Stimulated activated CD8-positive, alpha-beta memory T cell treated with anti-CD3 and anti-CD28 coated beads, Interleukin-7, amount 100 ng/mL, for 1 hour (primary cell): ENCODE data around the gene GJB3.

Experiments
- DNase-seq, 2 donors: peaks; one replicate each; pipeline ENCODE4 v3.0.0-alpha.2; 2020; ENCODE audit warnings: low read depth in 2 of 2

Gene GJB3

DNA sequence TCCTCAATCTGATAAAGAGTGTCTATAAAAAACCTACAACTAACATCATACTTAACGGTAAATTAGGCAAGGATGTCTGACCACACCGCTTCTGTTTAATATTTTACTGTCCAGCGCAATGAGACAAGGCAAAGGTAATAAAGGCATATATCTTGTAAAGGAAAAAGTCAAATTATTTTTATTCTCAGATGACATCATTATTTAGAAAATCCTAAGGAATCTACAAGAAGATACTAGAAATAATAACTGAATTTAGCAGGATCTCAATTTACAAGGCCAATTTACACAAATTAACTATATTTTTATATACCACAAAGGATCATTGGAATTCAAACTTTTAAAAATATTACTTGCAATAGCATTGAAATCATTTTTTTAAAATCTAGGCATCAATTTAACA, 41.2 kb downstream of the GJB3 start:
- no peak for DNase-seq

DNA sequence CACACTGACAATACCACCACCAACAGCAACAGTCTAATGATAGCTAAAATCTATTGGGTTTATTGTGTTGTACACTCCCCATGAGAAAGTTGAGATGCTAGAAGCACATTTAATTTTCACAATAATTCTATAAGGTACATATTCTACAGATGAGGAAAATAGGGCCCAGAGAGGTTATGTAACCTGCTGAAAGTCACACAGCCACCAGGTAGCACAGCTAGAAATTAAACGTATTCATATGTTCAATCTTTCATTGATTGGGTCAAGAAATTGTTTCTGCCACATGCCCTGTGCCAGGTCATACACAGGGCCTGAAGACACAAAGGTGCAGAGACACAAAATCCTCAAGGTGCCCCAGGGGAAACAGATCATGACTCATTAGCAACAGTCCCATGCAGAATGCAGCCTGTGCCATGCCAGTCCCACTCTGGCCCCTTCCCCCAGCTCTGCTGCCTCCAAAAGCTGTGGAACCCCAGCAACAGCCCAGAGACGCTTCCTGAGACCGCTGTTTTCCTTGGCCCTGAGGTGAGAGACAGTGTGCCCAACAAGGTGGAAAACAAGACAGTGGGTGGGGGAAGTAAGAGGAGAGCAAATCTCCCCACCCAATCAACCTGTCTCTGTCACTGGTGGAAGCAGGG, 43.9 kb downstream of the GJB3 start:
- DNase-seq = no peak

DNA sequence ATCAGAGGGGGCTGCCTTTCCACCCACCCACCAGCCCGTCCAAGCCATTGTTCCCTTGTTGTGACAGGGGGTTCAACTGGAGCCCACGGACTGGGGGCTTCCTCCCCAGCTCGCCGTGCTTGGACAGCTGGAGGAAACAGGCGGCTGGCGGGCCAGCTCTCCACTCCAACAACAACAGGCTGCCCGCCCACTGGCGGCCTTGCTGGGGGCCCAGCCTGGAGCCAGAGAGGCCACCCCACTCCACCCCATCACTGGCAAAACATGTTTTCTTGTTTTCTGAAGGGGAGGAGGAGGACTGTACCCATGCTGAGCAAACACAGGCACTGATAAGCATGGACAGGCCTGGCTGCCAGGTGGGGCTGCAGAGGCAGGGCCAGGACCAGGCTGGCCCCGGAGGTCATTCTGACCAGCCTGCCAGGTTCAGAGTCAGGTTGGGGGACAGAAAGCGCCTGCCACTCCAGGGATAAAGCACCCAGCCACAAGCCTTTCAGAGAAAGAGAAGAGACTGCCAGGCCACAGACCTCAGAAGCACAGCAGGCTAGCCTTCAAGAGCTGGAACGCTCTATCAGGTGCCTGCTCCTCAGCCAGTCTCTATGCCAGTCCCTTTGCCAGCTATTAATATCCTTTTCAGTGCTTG, 44.6 kb downstream of the GJB3 start:
- no peak for DNase-seq

DNA sequence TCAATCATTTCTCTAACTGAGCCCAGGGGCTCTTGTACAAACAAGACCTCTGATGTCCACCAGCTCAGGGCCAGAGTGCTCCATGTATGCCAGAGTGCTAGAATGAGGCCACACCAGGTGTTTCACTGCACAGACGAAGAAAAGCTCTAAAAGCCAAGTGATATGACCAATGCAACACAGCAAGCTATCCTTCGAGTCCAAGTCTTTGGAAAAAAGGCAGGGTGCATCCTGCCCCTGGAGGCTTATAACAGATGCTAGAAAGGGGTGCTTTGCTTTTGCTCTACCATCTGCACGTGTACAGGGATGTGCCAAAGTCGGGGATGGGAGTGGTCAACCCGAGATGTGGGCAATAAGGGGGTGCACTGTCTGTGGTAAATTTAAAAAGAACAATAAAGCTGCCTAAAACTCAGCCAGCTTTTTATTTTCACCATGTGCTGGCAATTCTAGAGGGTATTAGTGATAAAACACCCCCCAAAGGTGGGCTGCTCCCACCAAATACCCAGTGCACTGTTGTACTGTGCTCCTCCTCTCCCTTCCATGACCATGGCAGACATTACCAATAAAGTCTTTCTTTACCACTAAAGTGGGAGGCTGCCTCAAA, 46.4 kb downstream of the GJB3 start:
- DNase-seq = no peak

DNA sequence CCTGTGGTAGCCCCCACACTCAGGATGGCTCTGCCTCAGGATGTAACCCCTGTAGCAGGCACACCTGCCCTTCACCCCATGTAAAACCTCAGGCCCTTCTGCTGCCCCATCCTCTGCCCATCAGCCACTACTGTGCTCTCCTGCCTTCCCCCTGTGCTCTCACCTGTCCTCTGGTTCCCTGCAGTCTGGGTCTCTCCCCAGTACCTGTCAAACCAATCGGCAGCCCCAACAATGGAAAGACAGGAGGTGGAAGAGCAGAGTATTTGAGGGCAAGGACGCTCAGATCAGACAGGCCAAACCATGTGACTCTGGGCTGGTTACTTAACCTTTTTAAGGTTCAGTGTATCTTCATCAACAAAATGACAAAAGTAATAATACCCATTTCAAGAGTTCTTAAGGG, 47.6 kb downstream of the GJB3 start:
- no peak for DNase-seq

DNA sequence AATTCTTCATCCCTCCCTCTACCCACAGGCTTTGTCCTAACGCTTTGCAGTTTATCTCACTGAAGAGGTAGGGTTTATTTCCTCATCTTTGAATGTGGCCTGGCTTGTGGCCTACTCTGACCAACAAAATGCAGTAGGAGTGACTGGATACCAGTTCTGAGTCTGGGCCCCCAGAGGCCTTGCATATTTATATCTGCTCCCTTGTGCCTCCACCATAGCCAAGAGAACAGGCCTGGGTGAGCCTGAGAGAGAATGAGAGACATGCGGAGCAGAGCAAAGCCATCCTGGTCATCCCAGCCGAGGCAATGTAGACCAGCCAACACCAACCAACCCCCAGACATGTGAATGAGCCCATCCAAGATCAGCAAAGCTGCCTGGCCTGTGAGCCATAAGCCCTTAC, 48.2 kb downstream of the GJB3 start:
- no peak for DNase-seq

DNA sequence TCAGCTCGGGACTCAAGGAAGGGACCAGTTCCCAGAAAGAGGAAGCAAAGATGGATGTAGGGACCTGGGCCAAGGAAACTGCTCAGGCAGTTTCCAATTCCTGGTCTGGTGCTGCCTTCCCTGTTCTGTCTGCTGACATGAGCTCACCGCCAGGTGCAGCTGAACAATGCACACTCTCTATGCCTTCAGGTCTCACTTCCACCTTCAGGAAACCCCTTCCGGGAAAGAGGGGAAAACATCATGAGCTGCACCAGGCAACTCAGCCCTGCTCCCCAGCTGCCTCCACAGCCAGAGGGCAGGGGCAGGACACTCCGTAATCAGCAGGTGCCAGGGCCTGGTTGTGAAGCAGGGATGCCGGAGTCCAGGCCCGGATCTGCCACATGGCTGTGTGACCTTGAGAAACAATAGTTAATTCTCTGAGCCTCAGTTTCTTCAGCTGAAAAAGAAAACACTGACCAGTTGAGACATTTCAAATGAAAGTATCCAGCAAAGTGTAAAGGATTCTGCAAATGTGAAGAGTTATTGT, 50.8 kb downstream of the GJB3 start:
- DNase-seq = no peak

DNA sequence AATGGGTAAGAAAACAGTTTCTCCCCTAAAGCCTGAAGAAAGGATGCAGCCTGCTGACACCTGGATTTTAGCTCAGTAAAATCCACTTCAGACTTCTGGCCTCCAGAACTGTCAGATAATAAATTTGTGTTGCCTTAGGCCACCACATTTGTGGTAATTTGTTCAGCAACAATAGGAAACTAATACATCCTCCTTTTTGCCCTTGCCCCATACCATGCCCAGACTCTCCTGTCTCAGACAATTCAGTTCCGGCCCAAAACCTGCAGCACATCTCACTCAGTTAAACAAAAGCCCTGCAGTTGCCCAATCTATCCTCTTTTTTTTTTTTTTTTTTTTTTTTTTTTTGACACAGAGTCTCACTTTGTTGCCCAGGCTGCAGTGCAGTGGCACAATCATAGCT, 52.7 kb downstream of the GJB3 start:
- DNase-seq = no peak
